Activated naive CD8-positive, alpha-beta T cell treated with anti-CD3 and anti-CD28 coated beads, Interleukin-2, amount 10 ng/mL, durations not matched to agents 7 days and 5 days (primary cell): ENCODE data around the gene ACSL3. TPM values are rescaled to one million over a fixed set of nuclear protein-coding genes. Genes with fewer than 3 reads are reported as not detected.

Experiments used
- ATAC-seq: fragments of 150-1000 bp; cut with Tn5 transposase; one replicate; pipeline ENCODE4 v1.10.0; 2021; ENCODE audit warnings: low read depth, moderate library complexity
- POLR2A ChIA-PET: fragments of 350-600 bp; sonication (Branson Sonifier 250); formaldehyde crosslinking; loops from one replicate; lab custom pipeline; 2021; ENCODE audit warnings: antibody characterized with exemption; lab: Charles Lee
- DNase-seq: peaks from one replicate; pipeline ENCODE4 v3.0.0; 2021
- H3K27ac Mint-ChIP-seq: one replicate; pipeline ENCODE4 v1.8.0; 2022; ENCODE audit warnings: mild to moderate bottlenecking, mixed read lengths
- H3K27me3 Mint-ChIP-seq: one replicate; pipeline ENCODE4 v1.8.0; 2022; ENCODE audit warnings: mild to moderate bottlenecking, moderate library complexity, mixed read lengths
- H3K36me3 Mint-ChIP-seq: one replicate; pipeline ENCODE4 v1.8.0; 2021; ENCODE audit warnings: mild to moderate bottlenecking, mixed read lengths
- H3K4me1 Mint-ChIP-seq: one replicate; pipeline ENCODE4 v1.8.0; 2021; ENCODE audit warnings: mixed read lengths
- H3K4me3 Mint-ChIP-seq: one replicate; pipeline ENCODE4 v1.8.0; 2022; ENCODE audit warnings: mild to moderate bottlenecking, moderate library complexity, mixed read lengths
- H3K9me3 Mint-ChIP-seq: one replicate; pipeline ENCODE4 v1.8.0; 2021; ENCODE audit warnings: mixed read lengths
- total RNA-seq, 2 experiments: library from RNA; stranded (reverse); gene quantifications; one replicate each; pipeline ENCODE4 v1.2.3, GENCODE V29; 2021

Gene ACSL3
- total RNA-seq, 2 experiments from 2014 or later: 47.7 to 50.9 TPM

- H3K27ac Mint-ChIP-seq: no peak overlapping the region
- H3K27me3 Mint-ChIP-seq: no peaks in the 10 kb centered on the region
- DNase-seq: no peak
- no peaks in the 10 kb centered on the region for H3K4me1 Mint-ChIP-seq
- POLR2A ChIA-PET: no interaction called here
- H3K36me3 Mint-ChIP-seq: no peaks in the 10 kb centered on the region
- no peak overlapping the region for H3K4me3 Mint-ChIP-seq
- H3K9me3 Mint-ChIP-seq: no peaks in the 10 kb centered on the region
- no peak for ATAC-seq
Measured at GRCh38 chr2:222949073-222949472, 88.2 kb downstream of the ACSL3 start.

GRCh38 chr2:222949690-222950323, 89.0 kb downstream of the ACSL3 start:
- H3K36me3 Mint-ChIP-seq: no peaks in the 10 kb centered on the region
- POLR2A ChIA-PET: no interaction called here
- H3K27ac Mint-ChIP-seq: no peak overlapping the region
- DNase-seq: no peak
- peaks cover 5% of the 10 kb centered on the region for H3K27me3 Mint-ChIP-seq
- H3K4me3 Mint-ChIP-seq: no peak overlapping the region
- H3K4me1 Mint-ChIP-seq: no peaks in the 10 kb centered on the region
- H3K9me3 Mint-ChIP-seq: no peaks in the 10 kb centered on the region
- ATAC-seq: no peak

- no peak for ATAC-seq
Measured at GRCh38 chr2:222950638-222951285, 89.9 kb downstream of the ACSL3 start.

GRCh38 chr2:222952204-222952603, 91.4 kb downstream of the ACSL3 start:
- ATAC-seq (no peak), DNase-seq (no peak)
- H3K4me1 Mint-ChIP-seq: no peaks in the 10 kb centered on the region
- H3K36me3 Mint-ChIP-seq: no peaks in the 10 kb centered on the region
- POLR2A ChIA-PET: interaction anchor here (0.6 kb wide), 1 partner anchor 794 kb away, joined by 5 read pairs; no protein-coding TSS in a partner anchor
- no peak overlapping the region for H3K27ac Mint-ChIP-seq
- peaks cover 14% of the 10 kb centered on the region for H3K27me3 Mint-ChIP-seq
- no peak overlapping the region for H3K4me3 Mint-ChIP-seq
- H3K9me3 Mint-ChIP-seq: no peaks in the 10 kb centered on the region

More at GRCh38 chr2:222950638-222951285, 89.9 kb downstream of the ACSL3 start:
- H3K4me3 Mint-ChIP-seq: no peak overlapping the region
- H3K9me3 Mint-ChIP-seq: no peaks in the 10 kb centered on the region
- POLR2A ChIA-PET: no interaction called here
- H3K4me1 Mint-ChIP-seq: no peaks in the 10 kb centered on the region
- no peak overlapping the region for H3K27ac Mint-ChIP-seq
- H3K27me3 Mint-ChIP-seq: peaks cover 7% of the 10 kb centered on the region
- DNase-seq: no peak
- H3K36me3 Mint-ChIP-seq: no peaks in the 10 kb centered on the region

- H3K36me3 Mint-ChIP-seq: no peaks in the 10 kb centered on the region
- ATAC-seq (no peak), DNase-seq (no peak)
- H3K9me3 Mint-ChIP-seq: no peaks in the 10 kb centered on the region
- peaks cover 24% of the 10 kb centered on the region for H3K27me3 Mint-ChIP-seq
- no peak overlapping the region for H3K27ac Mint-ChIP-seq
- no peak overlapping the region for H3K4me3 Mint-ChIP-seq
- no peaks in the 10 kb centered on the region for H3K4me1 Mint-ChIP-seq
- POLR2A ChIA-PET: no interaction called here
Measured at GRCh38 chr2:222955008-222955407, 94.2 kb downstream of the ACSL3 start.

- POLR2A ChIA-PET: no interaction called here
- no peak for DNase-seq
Measured at GRCh38 chr2:222959358-222959757, 98.5 kb downstream of the ACSL3 start.

GRCh38 chr2:222960126-222960525, 99.3 kb downstream of the ACSL3 start:
- POLR2A ChIA-PET: no interaction called here
- Mint-ChIP-seq H3K27me3 (peaks cover 25% of the 10 kb centered on the region), H3K9me3 (no peaks in the 10 kb centered on the region), H3K36me3 (no peaks in the 10 kb centered on the region), H3K4me1 (no peaks in the 10 kb centered on the region), H3K4me3 (no peak overlapping the region), H3K27ac (no peak overlapping the region)
- DNase-seq (no peak), ATAC-seq (no peak)

More at GRCh38 chr2:222959358-222959757, 98.5 kb downstream of the ACSL3 start:
- no peak for ATAC-seq
- Mint-ChIP-seq H3K36me3 (no peaks in the 10 kb centered on the region), H3K27me3 (peaks cover 27% of the 10 kb centered on the region), H3K27ac (no peak overlapping the region), H3K4me1 (no peaks in the 10 kb centered on the region), H3K4me3 (no peak overlapping the region), H3K9me3 (no peaks in the 10 kb centered on the region)

- POLR2A ChIA-PET: no interaction called here
- ATAC-seq (no peak), DNase-seq (no peak)
- H3K27ac Mint-ChIP-seq: no peak overlapping the region
- H3K4me1 Mint-ChIP-seq: no peaks in the 10 kb centered on the region
- H3K4me3 Mint-ChIP-seq: no peak overlapping the region
- H3K36me3 Mint-ChIP-seq: no peaks in the 10 kb centered on the region
- H3K9me3 Mint-ChIP-seq: no peaks in the 10 kb centered on the region
- H3K27me3 Mint-ChIP-seq: peaks cover 19% of the 10 kb centered on the region
Measured at GRCh38 chr2:222963641-222964040, 102.8 kb downstream of the ACSL3 start.

GRCh38 chr2:222964376-222965031, 103.7 kb downstream of the ACSL3 start:
- H3K27me3 Mint-ChIP-seq: peaks cover 17% of the 10 kb centered on the region
- no peak overlapping the region for H3K27ac Mint-ChIP-seq
- no peak for ATAC-seq
- H3K36me3 Mint-ChIP-seq: no peaks in the 10 kb centered on the region
- no peak overlapping the region for H3K4me3 Mint-ChIP-seq
- no peaks in the 10 kb centered on the region for H3K4me1 Mint-ChIP-seq
- no peaks in the 10 kb centered on the region for H3K9me3 Mint-ChIP-seq
- no peak for DNase-seq
- POLR2A ChIA-PET: no interaction called here

- ATAC-seq (no peak), DNase-seq (no peak)
- Mint-ChIP-seq H3K4me1 (no peaks in the 10 kb centered on the region), H3K27ac (no peak overlapping the region), H3K4me3 (no peak overlapping the region), H3K27me3 (peaks cover 12% of the 10 kb centered on the region), H3K36me3 (no peaks in the 10 kb centered on the region), H3K9me3 (no peaks in the 10 kb centered on the region)
- POLR2A ChIA-PET: no interaction called here
Measured at GRCh38 chr2:222965555-222965954, 104.7 kb downstream of the ACSL3 start.

GRCh38 chr2:222968550-222969155, 107.8 kb downstream of the ACSL3 start:
- H3K27ac Mint-ChIP-seq: no peak overlapping the region
- DNase-seq: no peak
- H3K4me3 Mint-ChIP-seq: no peak overlapping the region
- no peaks in the 10 kb centered on the region for H3K9me3 Mint-ChIP-seq
- H3K4me1 Mint-ChIP-seq: no peaks in the 10 kb centered on the region
- POLR2A ChIA-PET: no interaction called here
- ATAC-seq: no peak
- no peaks in the 10 kb centered on the region for H3K36me3 Mint-ChIP-seq
- peaks cover 8% of the 10 kb centered on the region for H3K27me3 Mint-ChIP-seq

- Mint-ChIP-seq H3K27ac (no peak overlapping the region), H3K4me1 (no peaks in the 10 kb centered on the region), H3K36me3 (no peaks in the 10 kb centered on the region), H3K9me3 (no peaks in the 10 kb centered on the region), H3K4me3 (no peak overlapping the region), H3K27me3 (peaks cover 8% of the 10 kb centered on the region)
- ATAC-seq (no peak), DNase-seq (no peak)
- POLR2A ChIA-PET: no interaction called here
Measured at GRCh38 chr2:222969491-222969890, 108.7 kb downstream of the ACSL3 start.

GRCh38 chr2:222972420-222972819, 111.6 kb downstream of the ACSL3 start:
- Mint-ChIP-seq H3K4me1 (no peaks in the 10 kb centered on the region), H3K4me3 (no peak overlapping the region), H3K27me3 (peaks cover 12% of the 10 kb centered on the region), H3K36me3 (no peaks in the 10 kb centered on the region), H3K9me3 (no peaks in the 10 kb centered on the region), H3K27ac (no peak overlapping the region)
- POLR2A ChIA-PET: no interaction called here
- ATAC-seq: no peak
- no peak for DNase-seq
